ENCODE data around the gene DENND1B.

GRCh38 chr1:197541411-197541810, 233.9 kb downstream of the DENND1B start:
- TF ChIP-seq CTCF (IDR thresholded peaks at IDR 0.05 in 4 of 5, conservative IDR thresholded peaks at IDR 0.05 in 1 of 5) = no peak
- TF ChIP-seq POLR2A (IDR thresholded peaks at IDR 0.05) = no peak
